ENCODE results near the gene WDR45B. TPM values are rescaled to one million over a fixed set of nuclear protein-coding genes. Genes with fewer than 3 reads are reported as not detected.

WDR45B gene
- total RNA-seq, 4 donors from 2014 or later, result 68.8 to 90.0 (median 77.2) TPM

GRCh38 chr17:82611140-82612058, 36.8 kb downstream of the WDR45B start:
- no peak for DNase-seq
- Histone ChIP-seq H3K4me1 (no peaks in the 10 kb centered on the region), H3K36me3 (peaks cover 0 to 45% (median 0%) of the 10 kb centered on the region in 3 donors), H3K4me3 (no peak overlapping the region), H3K27ac (no peak overlapping the region), H3K27me3 (no peaks in the 10 kb centered on the region), H3K9me3 (no peaks in the 10 kb centered on the region)
- TF ChIP-seq CTCF (IDR thresholded peaks at IDR 0.05), result no peak
- TF ChIP-seq POLR2A (IDR thresholded peaks at IDR 0.05), result no peak

DNA sequence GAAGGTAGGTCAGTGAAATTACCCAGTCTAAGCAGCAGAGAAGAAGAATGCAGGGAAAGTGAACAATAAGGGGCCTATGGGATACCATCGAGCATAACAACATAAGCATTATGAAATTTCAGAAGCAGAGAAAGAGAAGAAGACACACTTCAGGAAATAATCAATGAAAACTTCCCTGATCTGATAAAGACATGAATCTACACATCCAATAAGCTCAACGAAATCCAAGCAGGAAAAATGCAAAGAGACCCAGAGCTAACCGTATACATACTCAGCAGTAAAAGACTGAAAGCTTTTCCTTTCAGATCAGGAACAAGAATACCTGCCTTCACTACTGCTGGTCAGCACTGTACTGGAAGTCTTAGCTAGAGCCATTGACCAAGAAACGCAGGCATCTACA, 38.6 kb downstream of the WDR45B start:
- Histone ChIP-seq H3K9me3 (no peaks in the 10 kb centered on the region), H3K36me3 (peaks cover 0 to 45% (median 0%) of the 10 kb centered on the region in 3 donors), H3K27ac (no peak overlapping the region), H3K4me3 (no peak overlapping the region), H3K4me1 (no peaks in the 10 kb centered on the region), H3K27me3 (no peaks in the 10 kb centered on the region)
- TF ChIP-seq CTCF (IDR thresholded peaks at IDR 0.05) (no peak), POLR2A (IDR thresholded peaks at IDR 0.05) (no peak)
- DNase-seq, result no peak

DNA sequence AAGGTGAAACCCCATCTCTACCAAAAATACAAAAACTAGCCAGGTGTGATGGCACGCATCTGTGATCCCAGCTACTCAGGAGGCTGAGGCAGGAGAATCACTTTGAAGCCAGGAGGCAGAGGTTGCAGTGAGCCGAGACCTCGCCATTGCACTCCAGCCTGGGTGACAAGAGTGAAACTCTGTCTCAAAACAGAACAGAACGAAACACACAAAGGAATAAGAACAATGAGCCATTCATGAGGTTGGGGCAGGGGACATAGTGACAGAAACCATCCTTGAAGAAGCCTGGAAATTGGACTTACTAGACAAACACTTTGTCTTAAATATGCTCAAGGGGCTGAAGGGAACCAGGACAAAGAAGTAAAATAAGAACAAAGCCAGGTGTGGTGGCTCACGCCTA, 39.4 kb downstream of the WDR45B start:
- no peak for DNase-seq
- Histone ChIP-seq H3K4me1 (peaks cover 0 to 3% (median 0%) of the 10 kb centered on the region in 4 donors), H3K4me3 (no peak overlapping the region), H3K36me3 (peaks cover 0 to 42% (median 0%) of the 10 kb centered on the region in 3 donors), H3K9me3 (no peaks in the 10 kb centered on the region), H3K27me3 (no peaks in the 10 kb centered on the region), H3K27ac (no peak overlapping the region)
- no peak for TF ChIP-seq CTCF (IDR thresholded peaks at IDR 0.05)
- no peak for TF ChIP-seq POLR2A (IDR thresholded peaks at IDR 0.05)

DNA sequence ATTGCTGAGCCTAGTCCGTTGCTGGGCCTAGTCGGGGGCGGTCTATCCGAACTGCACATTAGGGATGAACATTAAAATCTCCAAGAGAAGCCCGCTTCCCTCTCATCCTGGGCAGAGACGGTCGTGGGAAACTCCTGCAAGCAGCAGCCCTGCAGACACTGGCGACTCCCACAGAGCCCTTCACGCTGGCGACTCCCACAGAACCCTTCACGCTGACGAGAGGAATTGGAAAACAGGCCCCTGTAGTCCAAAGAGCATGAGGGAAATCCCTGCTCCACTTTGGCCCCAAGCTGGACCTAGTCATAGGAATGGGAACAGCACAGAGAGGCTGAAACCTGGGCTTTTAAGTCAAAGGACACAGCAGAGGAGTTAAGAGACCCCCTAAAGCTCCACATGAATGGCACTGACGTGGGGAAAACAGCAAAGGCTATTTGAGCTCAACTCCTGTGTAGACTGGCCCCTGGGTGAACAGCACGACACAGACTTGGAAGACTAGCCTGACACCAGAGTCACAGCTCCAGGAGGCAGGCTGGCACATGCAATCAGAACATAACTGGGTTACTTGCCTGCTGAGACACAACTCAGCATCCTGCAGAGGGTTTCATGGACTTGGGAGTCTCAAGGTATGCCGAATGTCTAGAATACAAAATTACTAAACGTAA, 42.2 kb downstream of the WDR45B start:
- Histone ChIP-seq H3K36me3 (peaks cover 0 to 58% (median 0%) of the 10 kb centered on the region in 3 donors), H3K27ac (no peak overlapping the region), H3K4me3 (no peak overlapping the region), H3K4me1 (peaks cover 0 to 4% (median 0%) of the 10 kb centered on the region in 4 donors), H3K27me3 (no peaks in the 10 kb centered on the region), H3K9me3 (no peaks in the 10 kb centered on the region)
- no peak for DNase-seq
- TF ChIP-seq CTCF (IDR thresholded peaks at IDR 0.05), result no peak
- no peak for TF ChIP-seq POLR2A (IDR thresholded peaks at IDR 0.05)

DNA sequence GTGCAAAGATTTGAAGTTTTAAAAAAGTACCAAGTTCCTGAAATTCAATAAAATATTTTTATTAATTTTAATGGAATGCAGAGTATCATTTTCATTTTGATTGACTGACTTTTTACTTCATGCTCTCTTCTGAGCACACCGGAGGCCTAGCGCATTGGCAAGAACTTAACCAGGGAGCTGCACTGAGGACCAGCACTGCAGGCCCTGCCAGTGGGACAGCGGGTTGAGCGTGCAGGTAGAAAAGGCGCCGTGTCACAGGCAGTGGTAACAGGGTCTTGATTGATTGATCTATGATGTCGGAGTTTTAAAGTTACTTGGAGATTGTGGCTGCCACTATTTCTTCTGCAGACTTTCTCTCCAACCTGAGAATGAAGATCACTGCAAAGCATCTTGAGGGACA, 43.7 kb downstream of the WDR45B start:
- Histone ChIP-seq H3K4me3 (no peak overlapping the region), H3K27ac (peak overlapping the region in 3 of 4 donors; percentile 15 to 59 (median 35)), H3K36me3 (peaks cover 0 to 59% (median 0%) of the 10 kb centered on the region in 3 donors), H3K27me3 (no peaks in the 10 kb centered on the region), H3K4me1 (peaks cover 0 to 6% (median 2%) of the 10 kb centered on the region in 4 donors), H3K9me3 (no peaks in the 10 kb centered on the region)
- no peak for DNase-seq
- TF ChIP-seq POLR2A (IDR thresholded peaks at IDR 0.05), result no peak
- TF ChIP-seq CTCF (IDR thresholded peaks at IDR 0.05), result no peak

Measured in Peyer's patch (tissue), 4 donors.